GM12878 (cell line): ENCODE measurements around the gene CSK. TPM values are rescaled to one million over a fixed set of nuclear protein-coding genes. Genes with fewer than 3 reads are reported as not detected.
A peak's percentile ranks its signal among the peaks of the same experiment; 100 is the strongest.

Experiments used
- CBX3 ChIP-seq: fragments of 200-600 bp; sonication (generic); IDR thresholded peaks from 2 replicates; pipeline ENCODE4 v1.6.1; 2016; ENCODE audit warnings: low read depth, borderline replicate concordance
- CBX5 ChIP-seq: sonication (generic); IDR thresholded peaks from 2 replicates; pipeline ENCODE4 v1.6.1; 2016; ENCODE audit warnings: low read depth, moderate library complexity, mild to moderate bottlenecking, inconsistent platforms
- CEBPZ ChIP-seq: fragments of 150-350 bp; IDR thresholded peaks from 2 replicates; pipeline ENCODE4 v1.6.1; 2016; ENCODE audit warnings: low read depth, low read length
- CHD1 ChIP-seq: IDR thresholded peaks from 2 replicates; pipeline ENCODE4 v1.6.1; 2012; ENCODE audit warnings: low read depth, low read length, improper control_type of control experiment
- CTCF ChIP-seq, 3 experiments: IDR thresholded peaks in 2 of 3; conservative IDR thresholded peaks in 1 of 3; 2 replicates each; pipeline ENCODE4 v1.5.1; 2011; ENCODE audit warnings: low read depth in 3 of 3, low read length in 3 of 3, mild to moderate bottlenecking in 3 of 3, control low read depth in 2 of 3, moderate library complexity in 2 of 3, inconsistent platforms in 1 of 3, mixed read lengths in 1 of 3; ENCODE audit not compliant: control insufficient read depth in 2 of 3, insufficient read depth in 1 of 3; ENCODE audit errors: extremely low read depth in 1 of 3
- ELK1 ChIP-seq: IDR thresholded peaks from 2 replicates; pipeline ENCODE4 v1.6.1; 2012; ENCODE audit warnings: low read depth, low read length, improper control_type of control experiment
- ETV6 ChIP-seq, 2 experiments: fragments of 450-650 bp in 1 of 2; IDR thresholded peaks in 1 of 2; conservative IDR thresholded peaks in 1 of 2; 2 replicates each; pipeline ENCODE4 v1.6.1; 2014; ENCODE audit warnings: antibody characterized with exemption in 1 of 2, borderline replicate concordance in 1 of 2, low read depth in 1 of 2, mild to moderate bottlenecking in 1 of 2, moderate library complexity in 1 of 2
- HSF1 ChIP-seq: fragments of 150-350 bp; IDR thresholded peaks from 2 replicates; pipeline ENCODE4 v1.6.1; 2014; ENCODE audit warnings: mild to moderate bottlenecking, low read depth, low read length
- NFIC ChIP-seq: IDR thresholded peaks from 2 replicates; pipeline ENCODE4 v1.6.1; 2012; ENCODE audit warnings: low read depth, mild to moderate bottlenecking, inconsistent platforms, low read length, moderate library complexity
- NR2F1 ChIP-seq: fragments of 450-650 bp; conservative IDR thresholded peaks from 2 replicates; pipeline ENCODE4 v1.6.1; 2017; ENCODE audit warnings: mild to moderate bottlenecking
- PML ChIP-seq: IDR thresholded peaks from 2 replicates; pipeline ENCODE4 v1.6.1; 2012; ENCODE audit warnings: low read length, inconsistent platforms
- RAD21 ChIP-seq: IDR thresholded peaks from 2 replicates; pipeline ENCODE4 v1.6.1; 2011; ENCODE audit warnings: mild to moderate bottlenecking, low read depth, low read length, moderate library complexity; ENCODE audit not compliant: insufficient read depth
- RAD51 ChIP-seq: fragments of 450-650 bp; IDR thresholded peaks from 2 replicates; pipeline ENCODE4 v1.6.1; 2016; ENCODE audit warnings: moderate library complexity, mild to moderate bottlenecking, inconsistent platforms
- SMC3 ChIP-seq: IDR thresholded peaks from 2 replicates; pipeline ENCODE4 v1.6.1; 2011; ENCODE audit warnings: low read length, improper control_type of control experiment, borderline replicate concordance
- TARDBP ChIP-seq: IDR thresholded peaks from 2 replicates; pipeline ENCODE4 v1.6.1; 2016; ENCODE audit warnings: borderline replicate concordance
- TBL1XR1 ChIP-seq: IDR thresholded peaks from 2 replicates; pipeline ENCODE4 v1.6.1; 2012; ENCODE audit warnings: low read depth, low read length, improper control_type of control experiment
- TCF7 ChIP-seq: IDR thresholded peaks from 2 replicates; pipeline ENCODE4 v1.6.1; 2014; ENCODE audit warnings: antibody characterized with exemption, borderline replicate concordance
- YY1 ChIP-seq: IDR thresholded peaks from 2 replicates; pipeline ENCODE4 v1.6.1; 2011; ENCODE audit warnings: low read depth, mild to moderate bottlenecking, low read length
- ZNF217 ChIP-seq: fragments of 450-650 bp; IDR thresholded peaks from 2 replicates; pipeline ENCODE4 v1.6.1; 2017; ENCODE audit warnings: antibody characterized with exemption, mild to moderate bottlenecking
- polyA plus RNA-seq, 11 experiments: library from polyadenylated mRNA; depleted of rRNA in 4 of 11; unstranded in 6 of 11; stranded (reverse) in 5 of 11; fragments of >200 nt; fragmentation: Nextera tagmentation in 4 of 11; fragmentation: Illumina TruSeq in 1 of 11; extraction: Ambion mirVana in 4 of 11; extraction: Trizol in 1 of 11; gene quantifications; 1 replicate in 1 of 11; 2 replicates in 10 of 11; pipeline versions ENCODE4 v1.2.1 to v1.2.3, GENCODE V29; 2011 to 2016; ENCODE audit warnings: inconsistent platforms in 2 of 11, missing spikeins in 2 of 11, low read depth in 1 of 11
- total RNA-seq, 4 experiments: library from RNA; depleted of rRNA in 3 of 4; stranded (reverse); fragments of >200 nt in 3 of 4; fragmentation: Illumina TruSeq in 1 of 4; extraction: Trizol in 1 of 4; gene quantifications; 2 replicates each; pipeline versions ENCODE4 v1.2.1 to v1.2.3, GENCODE V29; 2013 to 2021

Gene CSK
- total and polyA plus RNA-seq, 10 of the 15 experiments (the other 5 are each of a cell fraction or from before 2014, with no cell fraction given): 3.4 to 327 (median 75.8) TPM

DNA sequence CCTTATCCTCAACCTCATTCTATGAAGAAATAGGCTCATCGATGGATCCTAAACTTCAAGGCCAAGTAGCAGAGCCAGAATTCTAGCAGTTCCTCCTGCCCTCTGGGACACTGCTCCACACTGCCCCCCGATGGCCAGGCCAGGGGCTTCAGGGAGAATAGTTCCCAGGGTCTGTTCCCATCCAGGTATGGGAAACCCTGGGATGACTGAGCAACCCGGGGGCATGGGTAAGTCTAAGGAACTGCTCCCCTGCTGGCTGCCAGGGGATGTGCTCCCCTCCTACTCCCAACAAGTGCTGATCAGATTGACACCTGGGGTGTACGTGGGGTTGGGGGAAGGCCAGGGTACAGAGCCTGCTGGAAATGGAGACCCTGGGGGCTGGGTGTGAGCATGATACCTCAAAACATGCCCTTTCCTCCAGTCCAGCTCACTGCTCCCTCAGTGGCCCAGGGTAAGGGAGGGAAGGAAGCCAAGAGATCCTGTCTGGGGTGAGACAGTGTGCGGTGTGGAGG is 53.5 kb downstream of the CSK start (continued):
- TF ChIP-seq CTCF (IDR thresholded peaks at IDR 0.05 in 2 of 3, conservative IDR thresholded peaks at IDR 0.05 in 1 of 3; ENCODE audit: control insufficient read depth in 2 of 3, extremely low read depth in 1 of 3, insufficient read depth in 1 of 3, low read depth in 3 of 3, low read length in 3 of 3) (peak; percentile 65 to 86 (median 83)), NR2F1 (no peak), PML (no peak), ETV6 (conservative IDR thresholded peaks at IDR 0.05 in 1 of 2, IDR thresholded peaks at IDR 0.05 in 1 of 2; ENCODE audit: borderline replicate concordance in 1 of 2, low read depth in 1 of 2) (no peak), YY1 (no peak), ZNF217 (no peak), CBX5 (no peak), CEBPZ (no peak), CBX3 (no peak), ELK1 (no peak), TBL1XR1 (no peak), TARDBP (no peak), HSF1 (no peak), NFIC (no peak), SMC3 (peak; percentile 58; the same call in 1 of the 2 replicates), CHD1 (no peak), RAD51 (no peak), TCF7 (no peak), RAD21 (peak; percentile 69)
